Ammon's horn (tissue), 1 donor: ENCODE measurements around the gene CCDC47.

Experiments used
- DNase-seq: peaks from one replicate; pipeline ENCODE4 v3.0.0-alpha.2; 2016; ENCODE audit warnings: low spot score

The CCDC47 gene

DNA sequence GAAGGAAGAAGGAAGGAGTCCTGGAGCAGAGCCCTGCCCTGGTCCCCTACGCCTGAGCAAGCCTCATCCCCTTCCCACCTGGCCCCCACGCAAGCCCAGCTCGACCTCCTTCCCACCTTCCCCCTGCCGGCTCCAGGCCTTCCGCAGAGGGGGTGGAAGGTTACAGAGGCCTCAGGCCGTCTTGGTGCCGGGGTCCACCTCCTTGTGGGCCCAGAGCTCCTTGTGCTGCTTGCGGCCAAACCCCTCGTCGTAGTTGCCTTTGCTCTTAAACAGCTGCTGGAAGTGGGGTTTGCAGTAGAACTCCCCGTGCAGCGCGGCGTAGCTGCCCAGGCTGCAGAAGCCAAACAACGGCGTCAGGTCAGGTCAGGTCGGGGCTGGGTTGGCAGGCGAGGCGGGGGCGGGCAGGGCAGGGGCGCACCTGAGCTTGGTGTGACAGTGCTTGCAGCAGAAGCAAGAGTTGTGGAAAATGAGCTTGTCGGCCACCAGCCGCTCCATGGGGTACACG, 75.0 kb downstream of the CCDC47 start:
- no peak for DNase-seq

DNA sequence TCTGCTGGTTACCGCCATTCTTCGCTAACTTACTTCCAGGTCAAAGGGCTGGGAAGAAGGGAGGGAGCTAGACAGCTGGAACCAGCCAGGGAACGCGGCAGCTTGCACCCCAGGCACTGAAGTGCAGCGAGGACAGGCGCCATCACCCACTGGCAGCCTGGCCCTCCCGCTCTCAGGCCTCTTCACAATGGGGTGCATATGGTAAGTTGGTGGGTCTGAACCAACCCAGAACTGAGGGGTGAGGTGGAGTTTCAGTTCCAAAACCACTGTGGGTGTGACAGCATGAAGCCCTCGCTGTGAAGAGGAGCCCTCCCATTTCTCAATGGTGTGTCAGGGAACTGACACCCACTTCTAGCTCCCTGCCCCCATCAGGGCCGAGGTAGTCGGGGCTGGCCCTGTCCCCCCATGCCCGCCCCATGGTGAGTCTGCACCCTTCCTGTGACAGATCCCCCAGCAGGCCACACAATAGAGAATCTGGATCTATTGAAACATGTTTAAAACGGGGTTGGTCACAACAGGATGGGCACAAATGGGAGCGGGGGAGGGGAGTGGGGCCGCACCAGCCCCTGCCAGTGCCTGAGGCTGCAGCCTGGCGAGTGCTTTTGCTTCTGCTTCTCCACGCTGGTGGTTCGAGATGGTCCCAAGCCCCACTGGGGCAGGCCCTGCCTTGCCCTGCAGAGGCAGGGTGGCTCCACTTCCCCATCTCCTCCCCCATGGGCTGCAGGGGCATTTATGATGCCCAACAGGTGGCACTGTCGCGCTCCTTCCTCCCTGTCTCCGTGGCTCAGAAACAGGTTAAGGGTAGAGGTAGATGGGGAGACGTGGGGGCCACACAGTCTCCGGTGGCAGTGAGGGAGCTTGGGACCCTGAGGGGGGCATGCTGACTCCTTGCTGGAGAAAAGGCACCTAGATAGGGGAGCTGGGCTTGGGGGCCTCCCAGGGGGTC, 75.8 kb downstream of the CCDC47 start:
- DNase-seq, result peak; percentile 59

DNA sequence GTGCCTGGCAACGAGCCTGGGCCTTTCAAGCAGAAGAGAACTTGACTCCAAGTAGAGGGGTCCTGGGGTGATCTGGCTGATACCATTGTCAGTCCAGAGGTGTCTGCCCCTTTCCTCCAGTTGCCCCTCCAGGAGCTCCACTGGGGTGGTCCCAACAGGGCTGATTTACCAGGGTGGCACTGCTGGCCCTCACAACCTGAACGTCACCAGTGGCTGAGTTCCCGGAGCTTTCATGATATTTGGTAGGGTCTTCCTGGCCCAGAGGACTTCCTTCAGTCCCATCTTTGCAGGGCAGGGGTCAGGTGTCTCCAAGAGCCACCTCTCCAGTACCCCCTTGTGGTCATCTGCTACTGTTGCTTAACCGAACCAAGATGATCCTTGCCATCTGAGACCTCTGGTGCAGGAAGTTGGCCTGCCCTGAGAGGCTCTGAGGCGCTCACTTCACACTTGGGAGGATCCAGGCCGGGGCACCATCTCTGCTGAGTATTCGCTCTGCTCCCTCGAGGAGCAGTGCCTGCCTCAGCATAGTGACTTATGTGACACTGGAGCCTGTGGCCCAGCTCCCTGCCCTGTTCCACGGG, 76.9 kb downstream of the CCDC47 start:
- DNase-seq, result no peak

DNA sequence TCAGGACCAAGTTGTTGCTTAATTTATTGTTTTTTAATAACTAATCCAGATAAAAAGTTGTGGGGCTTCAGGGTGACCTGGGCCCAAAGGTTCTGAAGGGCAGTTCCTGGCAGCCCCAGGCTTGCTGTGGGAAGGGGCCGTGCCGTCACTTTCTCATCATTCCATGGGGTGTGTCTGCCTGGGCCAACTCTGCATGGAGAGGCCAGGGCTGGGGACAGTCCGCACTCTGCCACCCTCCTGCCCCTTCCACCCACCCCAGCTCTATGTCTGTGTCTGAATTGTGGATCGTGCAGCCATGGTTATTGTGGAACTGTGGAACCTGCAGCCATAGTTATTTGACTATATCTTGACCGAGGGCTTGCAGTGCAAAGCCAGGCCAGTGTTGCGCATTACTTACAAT, 77.5 kb downstream of the CCDC47 start:
- no peak for DNase-seq
